Stimulated activated CD4-positive, alpha-beta T cell treated with anti-CD3 and anti-CD28 coated beads, Interleukin-1b, Interleukin-23, amount 100 ng/mL, for 48 hours (primary cell): ENCODE data around the gene ACSL1.

Source experiments
- DNase-seq: peaks from one replicate; pipeline ENCODE4 v3.0.0-alpha.2; 2020

The ACSL1 gene

DNA sequence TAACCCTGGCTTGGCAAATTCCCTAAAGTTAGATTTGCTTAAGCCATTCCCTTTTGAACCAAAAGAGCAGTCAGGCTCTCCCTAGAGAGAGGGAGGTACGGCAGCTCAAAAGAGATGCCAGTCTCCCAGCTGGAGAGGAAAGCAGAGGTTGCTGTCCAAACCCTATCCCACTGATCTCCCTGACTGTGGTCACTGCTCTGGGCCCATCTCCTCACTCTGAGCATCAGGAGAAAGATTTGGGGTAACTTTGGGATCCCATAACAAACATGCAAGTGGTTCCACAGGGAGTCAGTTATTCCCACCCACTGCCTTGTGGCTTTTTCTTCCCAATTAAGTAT is 17.1 kb downstream of the ACSL1 start:
- DNase-seq = no peak

DNA sequence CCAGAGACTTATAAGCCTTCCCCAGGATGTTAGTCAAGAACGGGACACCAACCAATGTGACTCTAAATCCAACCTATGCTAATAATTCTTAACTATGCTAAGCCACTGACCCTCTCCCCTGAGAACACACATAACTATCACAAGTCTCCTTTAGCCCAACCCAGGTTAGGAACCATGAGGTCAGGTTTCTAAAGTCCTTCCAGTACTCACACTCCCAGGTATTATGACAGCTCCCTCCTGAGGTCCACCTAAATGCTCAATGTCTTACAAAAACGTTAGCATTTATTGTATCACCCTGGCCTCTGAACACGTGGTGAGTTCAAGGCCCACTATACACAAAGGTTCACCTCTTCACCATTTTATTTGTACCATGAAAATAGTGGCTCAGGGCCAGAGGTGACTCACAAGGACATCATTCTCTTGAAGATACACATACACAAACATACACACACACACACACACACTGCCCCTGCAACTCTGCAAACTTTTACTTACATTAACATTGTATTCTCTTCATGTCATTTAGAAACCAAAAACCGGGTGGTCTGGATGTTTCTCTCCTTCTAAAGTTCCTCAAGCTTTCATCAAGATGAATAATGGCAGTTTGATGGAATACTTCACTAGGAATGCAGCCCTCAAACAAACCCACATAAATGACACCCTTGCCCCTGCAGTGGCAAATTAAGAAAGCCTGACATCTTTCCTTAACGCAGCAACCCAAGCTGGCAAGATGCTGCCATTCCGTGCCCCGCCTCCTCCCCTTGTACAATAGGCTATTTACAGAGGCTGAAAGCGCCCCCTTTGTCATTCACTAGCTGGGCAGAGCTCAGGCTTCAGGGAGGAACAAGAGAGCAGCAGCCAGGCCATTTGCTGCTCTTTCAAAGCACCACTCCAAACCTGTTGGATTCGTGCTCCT is 17.7 kb downstream of the ACSL1 start:
- DNase-seq = no peak

DNA sequence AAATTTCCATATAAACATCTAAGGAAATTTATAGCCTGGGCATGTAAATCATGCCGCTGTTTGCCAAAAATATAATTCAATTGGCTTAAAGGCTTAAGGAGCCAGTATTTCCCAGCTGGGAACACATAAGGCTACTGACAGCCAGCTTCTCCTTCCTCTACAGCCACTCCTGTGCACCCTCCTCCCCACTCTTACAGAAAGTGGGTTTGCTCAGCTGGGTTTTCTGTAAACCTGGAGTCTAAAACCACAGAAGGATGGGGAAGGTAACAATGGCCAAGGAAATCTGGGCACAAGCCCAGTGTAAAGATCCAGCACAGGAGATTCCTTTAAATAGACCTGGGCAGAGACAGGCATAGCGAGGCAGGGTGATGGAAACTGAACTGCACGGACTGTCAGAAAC is 18.5 kb downstream of the ACSL1 start:
- DNase-seq = no peak

DNA sequence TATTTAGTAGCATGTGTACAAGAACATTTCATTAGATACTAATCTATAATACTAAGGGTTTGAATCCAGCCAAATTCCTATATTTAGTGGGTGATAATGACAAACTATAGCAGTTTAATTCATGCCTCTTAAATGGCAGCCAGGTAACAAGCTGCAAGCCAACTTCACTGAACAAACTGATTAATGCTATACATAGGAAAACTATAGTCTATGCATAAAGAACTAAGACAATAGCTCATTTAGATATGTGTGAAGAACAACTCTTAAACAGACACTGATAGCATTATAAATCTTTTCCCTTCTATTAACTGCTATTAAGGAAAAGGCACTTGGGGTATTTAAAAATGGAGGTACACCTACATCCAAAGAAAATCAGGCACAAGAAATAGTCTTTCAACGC is 19.1 kb downstream of the ACSL1 start:
- DNase-seq = no peak

DNA sequence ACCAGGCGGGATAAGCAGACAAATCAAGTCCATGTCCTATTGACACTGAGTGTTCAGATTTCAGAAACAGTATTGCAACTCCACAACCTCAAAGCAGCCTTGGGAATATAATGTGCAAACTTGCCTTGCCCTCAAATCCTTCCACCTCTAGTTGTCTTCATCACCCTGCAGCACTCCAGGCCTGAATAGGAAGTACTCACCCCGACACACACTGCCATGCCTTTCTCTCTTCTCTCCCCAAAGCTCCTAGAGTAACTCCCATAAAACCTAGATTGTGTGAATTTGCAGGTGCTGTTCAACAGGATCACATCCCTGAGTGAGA is 19.6 kb downstream of the ACSL1 start:
- DNase-seq = no peak

DNA sequence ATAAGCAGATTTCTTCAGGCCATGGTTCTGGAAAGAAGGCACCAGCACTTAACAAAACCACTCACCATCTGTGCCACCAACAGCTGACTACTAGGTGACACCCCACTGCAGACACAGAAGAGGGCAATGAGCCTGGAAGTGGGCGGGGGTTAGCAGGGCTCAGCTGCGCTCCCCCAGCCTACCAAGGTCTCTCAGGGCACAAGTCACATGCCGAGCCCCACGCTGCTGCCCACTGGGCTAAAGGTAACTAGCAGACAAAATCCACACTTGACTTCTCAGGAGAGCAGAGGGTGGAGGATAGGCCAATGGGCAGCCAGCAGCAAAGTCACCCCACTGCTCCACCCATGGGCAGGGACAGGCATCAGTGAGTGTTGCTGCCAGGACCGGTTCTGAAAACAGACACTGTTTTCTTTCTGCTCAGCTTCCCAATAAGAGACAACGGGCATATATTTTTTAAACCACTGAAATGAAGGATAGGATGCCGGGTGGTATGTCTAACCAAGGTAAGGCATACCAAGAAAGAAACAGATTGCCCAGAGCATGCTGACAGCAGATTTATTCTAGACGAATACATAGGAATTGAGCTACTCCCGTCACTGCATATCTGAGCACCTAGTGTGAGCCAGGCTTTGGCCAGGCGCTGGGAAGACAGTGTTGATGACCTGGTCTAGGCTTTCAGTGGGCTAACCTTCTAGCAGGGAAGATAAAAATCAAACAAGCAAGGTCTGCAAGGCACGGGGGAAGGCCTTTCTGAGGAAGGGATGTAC is 20.1 kb downstream of the ACSL1 start:
- no peak for DNase-seq

DNA sequence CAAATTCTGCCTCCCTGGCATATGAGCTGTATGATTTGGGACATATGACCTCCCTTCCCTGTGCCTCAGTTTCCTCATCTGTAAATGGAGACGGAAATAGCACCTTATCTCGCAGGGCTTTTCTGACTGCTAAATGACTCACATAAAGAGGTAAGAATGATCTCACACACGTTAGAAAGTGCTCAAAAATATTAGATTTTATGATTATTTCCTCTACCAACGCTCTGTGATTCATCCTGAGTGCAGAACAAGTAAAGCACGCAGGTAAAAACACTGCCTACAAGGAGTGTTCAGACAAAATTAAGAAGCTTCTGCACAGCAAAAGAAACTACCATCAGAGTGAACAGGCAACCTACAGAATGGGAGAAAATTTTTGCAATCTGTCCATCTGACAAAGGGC is 21.1 kb downstream of the ACSL1 start:
- DNase-seq = no peak

DNA sequence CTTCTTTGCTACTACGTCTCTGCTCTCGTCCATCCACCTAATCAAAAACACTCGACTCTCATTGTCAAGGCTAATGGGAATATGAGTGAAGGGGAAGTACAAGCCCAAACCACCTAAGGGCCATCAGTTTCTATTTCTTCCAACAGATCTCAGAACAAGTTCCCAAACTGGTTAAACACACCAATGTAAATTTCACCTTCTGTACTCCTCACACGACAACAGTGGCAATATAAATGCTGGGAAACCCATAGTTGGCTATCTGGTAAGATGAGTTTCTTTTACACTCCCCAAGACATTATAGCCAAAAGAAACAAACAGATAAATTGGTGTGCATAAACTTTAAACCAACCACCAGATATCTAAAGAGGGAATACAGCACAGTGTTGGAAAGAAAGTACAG is 21.9 kb downstream of the ACSL1 start:
- DNase-seq = no peak

DNA sequence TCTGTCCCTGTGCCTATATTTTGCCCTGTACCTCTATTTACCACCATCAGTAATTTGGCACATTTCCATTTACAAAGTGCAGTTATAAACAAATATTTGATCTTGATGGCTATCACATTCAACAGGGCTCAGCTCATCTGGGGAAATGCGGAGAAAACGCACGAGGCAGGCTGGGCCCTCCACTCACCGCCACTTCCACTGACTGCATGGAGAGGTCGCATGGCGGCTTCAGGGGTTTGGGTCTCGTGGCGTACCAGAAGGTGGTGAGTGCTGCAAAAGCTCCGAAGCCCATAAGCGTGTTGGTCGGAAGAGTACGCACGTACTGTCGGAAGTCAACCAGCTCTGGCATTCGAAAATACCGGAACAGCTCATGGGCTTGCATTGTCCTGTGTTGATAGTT is 22.6 kb downstream of the ACSL1 start:
- no peak for DNase-seq

DNA sequence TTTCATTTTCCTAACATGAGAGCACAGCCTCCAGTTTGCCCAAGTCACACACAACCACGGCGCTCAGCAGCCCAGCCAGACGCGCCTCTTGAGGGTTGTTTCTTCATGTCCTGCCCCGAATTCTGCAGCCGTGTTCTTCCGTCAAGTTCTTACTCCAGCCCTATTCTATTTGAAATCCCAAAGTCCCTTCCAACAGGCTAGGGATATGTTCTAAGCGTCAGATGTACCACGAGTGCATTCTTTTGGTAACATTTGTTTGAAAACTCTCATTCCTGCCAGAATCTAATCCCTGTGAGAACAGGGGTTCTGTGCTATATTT is 23.1 kb downstream of the ACSL1 start:
- DNase-seq = no peak

DNA sequence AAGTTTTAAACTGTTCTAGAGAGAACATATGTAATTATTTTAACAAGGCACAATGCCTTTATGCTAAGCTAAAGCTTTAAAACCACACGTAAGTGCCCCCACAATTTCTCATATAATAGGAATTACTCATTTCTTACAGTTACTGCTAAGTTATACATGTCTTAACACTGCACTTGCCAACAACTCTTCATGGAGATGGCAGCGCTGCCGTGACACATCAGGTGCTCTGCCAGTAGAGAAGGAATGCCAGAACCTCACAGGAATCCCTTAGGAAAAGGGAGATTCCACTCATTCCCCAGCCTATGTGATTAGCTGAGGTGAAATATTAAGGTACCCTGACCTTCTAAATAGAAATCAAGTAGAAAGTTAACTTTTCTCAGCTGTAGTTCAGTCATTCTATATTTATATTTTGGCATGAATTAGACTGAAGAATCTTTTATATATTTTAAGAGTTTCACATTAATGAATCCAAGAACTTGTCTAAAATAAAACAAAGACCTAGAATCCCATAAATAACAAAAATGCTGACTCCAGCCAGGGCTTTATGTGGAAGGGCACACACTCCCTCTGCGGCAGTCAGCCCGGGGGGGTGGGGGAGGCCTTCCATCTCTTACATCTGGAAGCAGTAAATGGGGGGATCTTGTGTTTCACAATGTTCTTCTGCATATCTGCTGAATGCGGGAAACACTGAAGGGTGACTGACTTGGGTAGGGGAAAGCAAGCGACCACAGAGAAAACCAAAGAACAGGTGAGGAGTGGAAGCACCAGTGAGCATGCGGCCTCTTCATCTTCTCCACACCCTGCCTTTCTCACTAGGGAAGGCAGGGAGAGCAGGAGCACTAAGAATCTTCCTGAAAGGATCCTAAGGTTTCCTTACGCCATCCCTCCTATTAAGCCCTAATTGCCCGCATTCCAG is 23.7 kb downstream of the ACSL1 start:
- no peak for DNase-seq

DNA sequence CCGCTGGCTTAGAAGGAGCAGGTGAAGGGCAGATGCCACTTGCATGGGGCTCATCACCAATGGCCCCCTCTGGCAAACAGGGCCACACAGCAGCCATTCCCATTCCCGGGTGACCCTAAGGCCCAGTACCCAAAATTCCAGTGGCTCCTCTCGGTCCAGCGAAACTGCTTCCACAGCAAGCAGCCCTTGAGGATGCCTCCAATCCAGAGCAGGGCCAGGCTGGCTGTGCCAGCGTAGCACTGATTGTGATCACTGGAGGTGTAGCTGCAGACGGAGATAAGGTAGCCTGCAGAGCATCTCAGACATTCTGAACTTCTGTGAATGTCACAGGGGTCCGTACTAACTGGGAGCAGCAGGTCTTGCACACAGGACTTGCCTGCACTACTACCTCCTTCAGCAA is 27.3 kb downstream of the ACSL1 start:
- DNase-seq = no peak

DNA sequence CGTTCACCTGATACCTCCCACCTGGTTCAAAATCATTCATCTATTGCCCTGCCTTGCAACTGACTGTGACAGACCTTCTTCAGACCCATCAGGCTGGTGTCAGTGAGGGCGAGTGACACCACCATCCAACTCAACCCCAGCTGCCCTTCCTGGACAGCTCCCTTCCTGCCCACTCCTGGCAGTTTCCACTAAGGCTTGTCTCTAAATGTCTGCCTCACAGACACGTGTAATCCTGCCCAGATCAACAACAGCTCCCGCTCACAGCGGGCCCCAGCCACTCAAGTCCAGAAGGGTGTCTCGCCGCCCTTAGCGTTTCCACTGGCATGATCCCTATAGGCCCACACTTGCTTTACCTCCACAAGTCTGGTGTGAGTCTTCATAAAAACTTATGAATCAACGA is 28.9 kb downstream of the ACSL1 start:
- DNase-seq = no peak

DNA sequence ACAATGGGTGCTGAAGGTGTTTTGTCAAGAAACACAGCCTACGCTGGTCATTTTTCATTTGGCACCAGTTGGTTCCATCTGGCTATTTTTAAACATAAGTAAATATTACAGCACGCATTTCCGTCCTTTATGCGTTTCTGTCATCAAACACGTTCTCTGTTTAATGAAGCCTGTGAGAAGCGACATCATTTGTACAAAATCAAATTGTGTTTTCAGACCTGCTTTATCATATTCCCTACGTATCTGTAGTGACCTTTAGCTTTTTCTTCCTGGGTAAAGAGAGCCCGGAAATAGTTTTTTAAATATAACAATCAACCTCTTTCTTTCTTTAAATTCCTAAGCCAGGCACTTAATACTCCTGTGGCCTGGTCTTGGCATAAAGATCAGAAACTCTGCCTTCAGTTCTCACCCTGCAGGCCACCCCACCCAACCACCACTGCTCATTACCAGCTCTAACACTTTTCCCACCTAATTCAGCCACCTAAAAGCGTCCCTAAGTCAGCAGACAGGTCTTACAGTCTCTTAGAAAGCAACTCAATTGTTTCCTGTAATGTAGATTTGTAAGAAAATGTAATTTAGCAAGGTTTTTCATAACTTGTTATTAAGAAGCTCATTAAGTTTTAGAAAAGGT is 30.4 kb downstream of the ACSL1 start:
- no peak for DNase-seq

DNA sequence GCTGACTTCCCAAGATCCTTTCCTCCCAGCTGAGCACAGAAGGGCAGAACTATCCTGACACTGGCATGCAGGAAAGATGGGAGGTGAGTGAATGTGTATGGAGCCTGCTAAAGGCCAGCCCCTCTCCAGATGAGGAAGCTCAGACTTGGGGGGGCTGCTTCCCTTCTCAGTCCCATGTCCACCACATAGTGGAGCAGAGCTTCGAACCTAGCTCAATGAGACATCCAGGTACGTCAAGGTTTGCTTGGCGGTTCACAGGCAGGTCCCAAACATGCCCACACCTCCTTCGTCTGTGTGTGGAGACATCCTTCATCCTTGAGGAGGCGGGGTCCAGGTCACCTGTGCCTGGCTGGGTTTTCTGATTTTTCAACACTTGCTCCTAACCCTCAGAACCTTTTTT is 31.3 kb downstream of the ACSL1 start:
- no peak for DNase-seq

DNA sequence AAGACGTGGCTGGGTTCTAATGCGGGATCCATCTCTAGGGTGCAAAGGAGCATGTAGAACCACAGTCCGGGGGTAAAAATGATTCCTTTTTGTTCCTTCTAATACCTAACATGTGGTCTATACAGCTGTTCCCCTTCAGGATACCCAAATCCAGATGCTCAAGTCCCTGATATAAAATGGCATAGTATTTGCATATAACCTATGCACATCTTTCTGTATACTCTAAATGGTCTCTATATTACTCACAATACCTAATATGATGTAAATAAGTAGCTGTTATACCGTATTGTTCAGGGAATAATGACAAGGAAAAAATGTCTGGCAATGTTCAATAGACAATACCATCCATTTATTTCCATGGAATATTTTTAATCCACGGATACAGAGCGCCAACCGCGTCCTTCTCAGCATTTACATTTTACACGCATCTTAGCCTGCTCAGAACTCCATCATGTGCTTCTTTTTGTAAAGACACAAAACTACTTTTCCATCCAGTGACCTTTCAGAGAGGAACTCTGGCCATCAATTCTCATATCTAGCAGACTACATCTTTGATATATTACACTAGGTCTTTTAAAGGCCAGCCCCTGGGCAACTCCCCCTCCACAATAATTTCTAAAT is 31.9 kb downstream of the ACSL1 start:
- DNase-seq = no peak

DNA sequence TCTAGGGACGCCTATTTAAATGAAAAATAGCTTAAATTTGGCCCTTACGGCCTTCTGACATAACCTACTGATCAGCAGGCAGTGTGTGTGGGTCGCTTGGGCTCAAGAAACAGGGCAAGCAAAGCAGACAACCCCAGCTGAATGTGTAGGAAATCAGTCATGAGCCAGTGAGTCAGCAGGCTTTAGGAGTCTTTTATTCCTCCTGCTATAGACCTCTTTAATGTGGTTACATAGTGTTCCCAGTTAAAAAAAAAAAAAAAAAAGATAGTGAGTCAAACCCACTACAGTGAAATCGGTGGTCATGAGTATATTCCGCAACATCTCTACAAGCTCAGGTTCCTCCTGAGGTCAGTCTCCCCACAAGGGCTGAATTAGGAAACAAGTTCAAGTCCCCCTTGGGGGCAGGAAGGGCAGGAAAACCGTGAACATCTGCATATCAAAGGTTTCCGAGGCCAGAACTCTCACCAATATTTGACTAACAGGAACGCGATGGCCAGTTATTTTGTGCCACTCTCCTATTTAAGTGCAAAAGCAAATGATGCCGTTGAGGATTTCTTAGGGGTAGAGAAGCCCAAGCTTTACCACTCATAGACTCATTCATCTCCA is 32.7 kb downstream of the ACSL1 start:
- peak; percentile 67 for DNase-seq

DNA sequence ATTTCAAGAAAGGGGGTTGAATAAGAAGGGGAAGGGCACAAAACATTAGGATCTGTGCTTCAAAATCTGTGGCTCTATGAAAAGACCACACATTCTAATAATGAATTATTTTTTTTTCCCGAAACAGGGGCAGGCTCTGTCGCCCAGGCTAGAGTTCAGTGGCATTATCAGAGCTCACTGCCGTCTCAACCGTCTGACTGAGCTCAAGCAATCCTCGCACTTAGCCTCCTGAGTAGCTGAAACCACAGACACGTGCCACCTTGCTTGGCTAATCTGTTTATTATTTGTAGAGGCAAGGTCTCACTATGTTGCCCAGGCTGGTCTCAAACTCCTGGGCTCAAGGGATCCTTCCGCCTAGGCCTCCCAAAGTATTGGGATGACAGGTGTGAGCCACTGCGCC is 33.4 kb downstream of the ACSL1 start:
- DNase-seq = no peak

DNA sequence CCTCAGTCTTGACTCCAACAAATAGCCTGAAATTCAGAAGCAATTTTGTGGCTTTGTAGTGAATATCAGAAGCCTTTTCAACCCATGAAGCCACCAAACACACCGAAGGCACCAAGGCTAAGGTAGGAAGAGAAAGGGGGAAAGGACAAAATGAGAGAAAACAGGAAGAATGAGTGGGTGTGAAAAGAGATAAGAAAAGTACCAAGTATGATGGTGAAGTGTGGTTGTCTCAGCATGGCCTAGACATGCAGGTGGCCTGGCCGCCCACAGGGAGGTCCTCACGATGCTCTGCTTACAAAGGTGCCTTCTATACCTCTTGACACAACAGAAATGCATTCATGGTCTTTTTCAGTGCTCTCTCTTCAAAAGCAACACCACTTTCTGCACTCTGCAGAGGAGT is 34.9 kb downstream of the ACSL1 start:
- no peak for DNase-seq

DNA sequence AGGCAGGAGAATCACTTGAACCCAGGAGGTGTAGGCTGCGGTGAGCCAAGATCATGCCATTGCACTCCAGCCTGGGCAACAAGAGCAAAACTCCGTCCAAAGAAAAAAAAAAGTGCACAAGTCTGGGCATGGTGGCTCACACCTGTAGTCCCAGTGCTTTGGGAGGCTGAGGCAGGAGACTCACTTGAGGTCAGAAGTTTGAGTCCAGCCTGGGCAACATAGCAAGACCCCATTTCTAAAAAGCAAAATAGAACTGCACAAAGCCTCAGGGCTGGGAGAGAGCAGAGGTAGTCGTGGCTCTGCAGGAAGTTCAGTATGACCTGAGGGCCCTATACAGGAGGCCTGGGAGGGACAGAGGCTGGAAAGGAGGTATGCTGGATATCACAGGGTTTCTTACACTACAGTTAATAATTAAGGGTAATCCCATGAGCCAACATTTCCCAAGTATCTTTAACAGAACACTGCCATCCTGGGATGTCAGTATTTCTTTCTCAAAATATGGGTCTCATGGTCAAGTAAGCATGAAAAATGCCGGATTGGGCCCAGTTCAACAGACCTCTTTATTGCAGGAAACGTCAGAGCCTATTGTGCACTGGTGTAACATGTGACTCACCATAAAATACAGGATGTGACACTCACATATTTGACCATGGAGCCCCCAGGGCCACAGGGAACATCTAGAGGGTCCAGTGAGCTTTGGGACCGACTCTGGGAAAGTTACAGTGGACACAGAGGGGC is 37.8 kb downstream of the ACSL1 start:
- no peak for DNase-seq

DNA sequence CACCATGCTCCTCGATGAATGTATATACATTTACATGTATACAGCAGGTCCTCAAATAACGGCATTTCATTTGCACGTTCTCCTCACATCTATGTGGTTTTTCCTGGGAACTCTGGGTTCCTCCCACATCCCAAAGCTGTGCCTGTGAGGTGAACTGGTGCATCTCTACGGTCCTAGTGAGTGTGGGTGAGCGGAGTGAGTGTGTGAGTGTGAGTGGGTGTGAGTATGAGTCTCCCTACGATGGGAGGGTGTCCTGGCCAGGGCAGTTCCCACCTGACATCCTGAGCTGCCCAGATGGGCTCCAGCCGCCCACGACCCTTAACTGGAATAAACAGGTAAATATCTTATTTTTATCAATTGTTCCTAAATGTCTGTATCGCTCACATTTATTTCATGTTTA is 40.0 kb downstream of the ACSL1 start:
- DNase-seq = no peak
